SK-N-SH (cell line): ENCODE data around the gene FBLN7.

Experiments used
- CHD2 ChIP-seq: fragments of 150-350 bp; IDR thresholded peaks from 2 replicates; pipeline ENCODE4 v1.6.1; 2018; ENCODE audit warnings: low read length; ENCODE audit not compliant: partially characterized antibody
- CTCF ChIP-seq: fragments of 200-600 bp; sonication (generic); IDR thresholded peaks from 2 replicates; pipeline ENCODE4 v1.6.1; 2017; ENCODE audit warnings: antibody characterized with exemption, mild to moderate bottlenecking, moderate library complexity
- EP300 ChIP-seq, 2 experiments: IDR thresholded peaks; 2 replicates each; pipeline versions ENCODE4 v1.4.0 to v1.6.1; 2012; ENCODE audit warnings: borderline replicate concordance in 1 of 2, low read depth in 1 of 2, low read length in 1 of 2
- NFIC ChIP-seq: IDR thresholded peaks from 2 replicates; pipeline ENCODE4 v1.4.0; 2012; ENCODE audit warnings: borderline replicate concordance
- POLR2AphosphoS5 ChIP-seq: IDR thresholded peaks from 2 replicates; pipeline ENCODE4 v1.6.1; 2012; ENCODE audit warnings: low read depth, low read length
- TCF12 ChIP-seq: IDR thresholded peaks from 2 replicates; pipeline ENCODE4 v1.4.0; 2012
- TF ChIP-seq, protein P1 (sequence below): IDR thresholded peaks from 2 replicates; pipeline ENCODE4 v1.6.1; 2012; ENCODE audit warnings: mild to moderate bottlenecking, low read depth, low read length, moderate library complexity
- TF ChIP-seq, protein P2 (sequence below): IDR thresholded peaks from 2 replicates; pipeline ENCODE4 v1.4.0; 2012; ENCODE audit warnings: low read depth

DNA sequence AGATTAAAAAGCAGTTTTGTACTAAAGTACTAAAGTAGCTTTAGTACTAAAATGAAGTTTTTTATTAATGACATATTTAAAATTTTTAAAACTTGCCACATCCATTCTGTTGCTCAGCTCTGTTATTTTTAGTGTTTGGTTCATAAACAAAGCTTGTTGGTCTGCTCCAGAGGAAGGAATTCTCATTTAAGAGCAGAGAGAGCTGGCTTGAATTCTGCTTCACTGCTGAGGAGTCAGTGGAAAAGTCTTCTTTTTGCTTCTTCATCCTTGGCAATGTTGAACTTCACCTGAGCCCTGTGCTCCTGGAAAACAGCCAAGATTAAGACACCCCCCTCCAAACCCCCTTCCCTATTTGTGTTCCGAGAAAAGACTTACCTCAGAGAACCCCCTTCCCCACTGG, 42.5 kb upstream of the FBLN7 start:
- TF ChIP-seq NFIC (no peak), POLR2AphosphoS5 (no peak), CTCF (no peak), EP300 (IDR thresholded peaks at IDR 0.05; ENCODE audit: borderline replicate concordance in 1 of 2, low read depth in 1 of 2, low read length in 1 of 2) (no peak), CHD2 (no peak), TCF12 (no peak)
- TF ChIP-seq, protein P1, sequence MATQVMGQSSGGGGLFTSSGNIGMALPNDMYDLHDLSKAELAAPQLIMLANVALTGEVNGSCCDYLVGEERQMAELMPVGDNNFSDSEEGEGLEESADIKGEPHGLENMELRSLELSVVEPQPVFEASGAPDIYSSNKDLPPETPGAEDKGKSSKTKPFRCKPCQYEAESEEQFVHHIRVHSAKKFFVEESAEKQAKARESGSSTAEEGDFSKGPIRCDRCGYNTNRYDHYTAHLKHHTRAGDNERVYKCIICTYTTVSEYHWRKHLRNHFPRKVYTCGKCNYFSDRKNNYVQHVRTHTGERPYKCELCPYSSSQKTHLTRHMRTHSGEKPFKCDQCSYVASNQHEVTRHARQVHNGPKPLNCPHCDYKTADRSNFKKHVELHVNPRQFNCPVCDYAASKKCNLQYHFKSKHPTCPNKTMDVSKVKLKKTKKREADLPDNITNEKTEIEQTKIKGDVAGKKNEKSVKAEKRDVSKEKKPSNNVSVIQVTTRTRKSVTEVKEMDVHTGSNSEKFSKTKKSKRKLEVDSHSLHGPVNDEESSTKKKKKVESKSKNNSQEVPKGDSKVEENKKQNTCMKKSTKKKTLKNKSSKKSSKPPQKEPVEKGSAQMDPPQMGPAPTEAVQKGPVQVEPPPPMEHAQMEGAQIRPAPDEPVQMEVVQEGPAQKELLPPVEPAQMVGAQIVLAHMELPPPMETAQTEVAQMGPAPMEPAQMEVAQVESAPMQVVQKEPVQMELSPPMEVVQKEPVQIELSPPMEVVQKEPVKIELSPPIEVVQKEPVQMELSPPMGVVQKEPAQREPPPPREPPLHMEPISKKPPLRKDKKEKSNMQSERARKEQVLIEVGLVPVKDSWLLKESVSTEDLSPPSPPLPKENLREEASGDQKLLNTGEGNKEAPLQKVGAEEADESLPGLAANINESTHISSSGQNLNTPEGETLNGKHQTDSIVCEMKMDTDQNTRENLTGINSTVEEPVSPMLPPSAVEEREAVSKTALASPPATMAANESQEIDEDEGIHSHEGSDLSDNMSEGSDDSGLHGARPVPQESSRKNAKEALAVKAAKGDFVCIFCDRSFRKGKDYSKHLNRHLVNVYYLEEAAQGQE, result no peak
- TF ChIP-seq, protein P2, sequence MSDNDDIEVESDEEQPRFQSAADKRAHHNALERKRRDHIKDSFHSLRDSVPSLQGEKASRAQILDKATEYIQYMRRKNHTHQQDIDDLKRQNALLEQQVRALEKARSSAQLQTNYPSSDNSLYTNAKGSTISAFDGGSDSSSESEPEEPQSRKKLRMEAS, result no peak
